RPMI7951 (cell line): Measurements from ENCODE around the gene ZCCHC24. TPM values are rescaled to one million over a fixed set of nuclear protein-coding genes. Genes with fewer than 3 reads are reported as not detected.
A peak's percentile ranks its signal among the peaks of the same experiment; 100 is the strongest.

Experiments used
- DNase-seq: peaks from one replicate; pipeline ENCODE4 v3.0.0-alpha.2; 2012; ENCODE audit warnings: low read depth
- total RNA-seq: library from RNA; depleted of rRNA; stranded (reverse); fragments of >200 nt; shearing (Covaris generic); gene quantifications from 2 replicates; pipeline ENCODE4 v1.2.3, GENCODE V29; 2014

The ZCCHC24 gene
- total RNA-seq, 1 experiment from 2014 or later = 21.0 TPM

DNA sequence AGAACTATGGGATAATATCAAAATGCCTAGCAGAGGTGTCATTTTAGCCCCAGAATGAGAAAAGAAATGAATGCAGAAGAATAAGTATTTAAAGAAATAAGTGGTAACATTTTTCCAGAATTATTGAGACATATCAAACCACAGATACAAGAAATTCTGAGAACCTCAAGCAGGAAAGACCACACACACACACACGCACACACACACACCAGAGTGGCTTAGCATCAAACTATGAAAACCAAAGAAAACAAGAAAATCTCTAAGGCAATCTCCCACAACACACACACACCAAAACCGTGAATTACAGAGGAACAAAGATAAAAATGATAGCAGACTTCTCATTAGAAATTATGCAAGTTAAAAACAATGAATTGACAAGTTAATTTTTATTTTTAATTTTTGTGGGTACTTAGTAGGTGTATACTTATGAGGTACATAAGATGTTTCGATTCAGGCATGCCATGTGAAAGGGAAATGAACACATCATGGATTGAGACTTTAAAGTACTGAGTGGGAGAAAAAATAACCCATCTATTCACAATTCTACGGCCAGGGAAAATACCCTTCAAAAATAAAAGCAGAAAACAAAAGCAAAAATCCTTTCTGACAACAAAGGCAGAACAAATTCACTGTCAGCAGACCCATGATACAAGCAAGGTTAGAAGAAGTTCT, 83.6 kb downstream of the ZCCHC24 start:
- DNase-seq = no peak

DNA sequence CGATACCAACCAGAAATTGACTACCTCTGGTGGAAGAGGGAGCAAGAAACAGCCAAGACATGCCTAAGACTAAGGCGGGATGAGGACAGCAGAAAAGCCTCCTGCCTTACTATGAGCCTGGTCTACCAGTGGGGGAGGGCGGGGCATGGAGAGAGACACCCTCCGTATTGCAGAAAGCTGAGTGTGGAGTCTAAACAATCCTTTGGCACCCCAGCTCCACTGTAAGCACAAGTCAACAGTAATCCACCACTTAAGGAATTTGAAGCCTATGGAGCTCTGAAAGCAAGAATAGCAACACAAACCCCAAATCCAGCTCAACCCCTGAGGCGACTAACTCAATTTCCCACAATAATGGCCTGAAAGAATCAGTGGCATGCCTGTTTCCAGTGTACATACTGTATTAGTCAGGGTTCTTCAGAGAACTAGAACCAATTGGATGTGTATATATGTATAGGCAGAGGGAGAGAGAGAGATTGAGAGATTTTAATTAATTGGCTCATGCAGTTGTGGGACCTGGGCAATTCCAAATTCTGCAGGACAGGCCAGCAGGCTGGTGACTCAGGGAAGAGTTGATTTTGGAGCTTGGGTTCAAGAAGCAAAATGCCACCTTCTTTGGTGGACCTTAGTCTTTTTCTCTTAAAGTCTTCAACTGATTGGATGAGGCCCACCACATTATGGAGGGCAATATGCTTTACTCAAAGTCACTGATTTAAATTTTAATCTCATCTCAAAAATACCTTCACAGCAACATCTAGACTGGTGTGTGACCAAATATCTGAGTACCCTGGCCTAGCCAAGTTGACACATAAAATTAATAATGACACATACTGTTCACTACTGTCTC, 84.7 kb downstream of the ZCCHC24 start:
- no peak for DNase-seq

DNA sequence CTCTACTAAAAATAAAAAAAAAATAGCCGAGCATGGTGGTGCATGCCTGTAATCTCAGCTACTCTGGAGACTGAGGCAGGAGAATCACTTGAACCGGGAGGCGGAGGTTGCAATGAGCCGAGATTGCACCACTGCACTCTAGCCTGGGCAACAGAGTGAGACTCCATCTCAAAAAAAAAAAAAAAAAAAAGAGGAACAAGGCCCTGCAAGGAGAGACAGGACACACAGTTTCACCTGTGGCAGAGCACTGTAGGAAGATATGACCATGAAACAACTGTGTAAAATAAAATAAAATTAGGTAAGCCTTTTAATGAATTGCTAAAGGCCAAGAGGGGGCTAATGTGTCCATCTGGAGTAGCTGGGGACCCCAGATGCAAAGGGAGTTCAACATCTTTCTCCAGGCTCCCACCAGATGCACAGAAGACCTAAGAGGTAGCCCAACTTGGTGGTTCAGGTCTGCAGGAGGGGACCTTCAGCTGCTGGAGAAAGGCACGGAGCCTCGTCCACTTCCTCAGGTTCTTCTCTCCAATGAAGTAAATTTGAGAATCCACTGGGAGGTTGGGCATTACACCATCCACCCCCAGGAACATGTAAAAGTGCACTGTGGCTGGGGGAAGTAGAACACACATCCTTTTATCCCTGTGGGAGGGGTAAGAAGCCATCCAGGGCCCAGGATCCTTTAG, 85.5 kb downstream of the ZCCHC24 start:
- no peak for DNase-seq

DNA sequence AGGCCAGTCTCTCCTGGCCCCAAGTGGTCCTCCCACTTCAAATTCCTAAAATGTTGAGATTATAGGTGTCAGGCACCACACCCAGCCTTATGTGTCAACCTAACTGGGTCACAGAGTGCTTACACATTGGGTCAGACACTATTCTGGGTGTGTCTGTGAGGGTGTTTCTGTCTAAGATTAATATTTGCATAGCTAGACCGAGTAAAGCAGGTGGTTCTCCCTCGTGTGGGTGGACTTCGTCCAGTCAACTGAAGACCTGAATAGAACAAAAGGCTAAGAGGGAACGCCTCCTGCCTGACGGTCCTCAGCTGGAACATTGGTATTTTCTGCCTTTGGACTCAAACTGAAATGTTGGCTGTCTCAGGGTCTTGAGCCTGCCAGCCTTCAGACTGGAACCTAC, 86.6 kb downstream of the ZCCHC24 start:
- no peak for DNase-seq

DNA sequence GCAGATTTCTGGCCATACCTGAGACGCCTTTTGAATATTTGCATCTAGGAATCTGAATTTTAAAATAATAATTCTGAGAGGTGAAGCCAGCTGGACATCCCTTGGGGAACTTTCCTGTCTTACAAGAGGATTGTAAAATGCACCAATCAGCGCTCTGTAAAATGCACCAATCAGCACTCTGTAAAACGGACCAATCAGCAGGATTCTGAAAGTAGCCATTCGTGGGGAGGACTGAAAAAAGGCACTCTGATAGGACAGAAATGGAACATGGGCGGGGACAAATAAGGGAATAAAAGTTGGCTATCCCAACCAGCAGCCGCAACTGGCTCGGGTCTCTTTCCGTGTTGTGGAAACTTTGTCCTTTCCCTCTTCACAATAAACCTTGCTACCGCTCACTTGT, 88.2 kb downstream of the ZCCHC24 start:
- DNase-seq = no peak

DNA sequence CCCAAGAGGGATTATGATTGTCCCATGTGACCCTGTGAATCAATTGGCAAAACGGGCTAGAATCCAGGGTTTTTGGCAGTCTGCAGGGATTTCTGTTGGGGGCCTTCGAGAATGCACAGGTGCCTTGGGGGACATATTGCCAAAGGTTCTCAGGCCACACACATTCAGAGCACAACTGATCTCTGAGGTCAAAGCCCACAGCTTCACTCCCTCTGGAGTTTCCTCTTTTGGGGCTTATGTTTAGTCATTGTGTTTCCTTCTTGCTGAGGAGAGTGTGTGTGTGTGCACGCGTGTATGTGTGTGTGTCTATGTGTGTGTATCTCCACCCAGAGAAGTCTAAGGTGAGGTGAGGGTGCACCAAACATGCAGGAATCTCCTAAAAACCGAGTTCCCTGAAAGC, 89.3 kb downstream of the ZCCHC24 start:
- DNase-seq = no peak

DNA sequence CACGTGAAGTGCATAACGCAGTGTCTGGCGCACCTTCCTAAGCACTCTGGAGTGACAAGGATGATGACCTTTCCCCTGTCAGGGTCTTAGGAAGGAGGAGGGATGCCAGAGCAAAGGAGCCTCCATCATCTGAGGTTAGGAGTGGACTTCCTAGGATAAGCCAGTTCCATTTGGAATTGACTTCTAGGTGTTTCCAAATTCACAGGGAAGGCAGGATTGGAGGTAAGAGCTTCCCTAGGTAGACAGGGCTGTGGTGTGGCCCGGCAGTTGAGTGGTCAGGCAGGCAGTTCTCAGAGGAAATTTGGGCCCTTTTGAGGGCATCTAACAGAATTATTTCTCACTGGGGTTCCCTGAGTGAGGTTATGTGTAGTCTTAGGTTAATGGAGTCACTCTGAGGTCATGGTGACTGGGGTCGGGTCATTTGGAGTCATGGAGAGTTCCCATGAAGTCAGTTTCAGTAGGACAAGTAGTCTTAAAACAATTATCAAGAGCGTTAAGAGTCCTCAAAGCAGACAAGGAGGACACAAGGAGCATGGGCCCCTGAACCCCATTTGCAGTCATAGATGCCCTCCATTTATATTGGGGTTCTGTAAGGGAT, 89.9 kb downstream of the ZCCHC24 start:
- no peak for DNase-seq

DNA sequence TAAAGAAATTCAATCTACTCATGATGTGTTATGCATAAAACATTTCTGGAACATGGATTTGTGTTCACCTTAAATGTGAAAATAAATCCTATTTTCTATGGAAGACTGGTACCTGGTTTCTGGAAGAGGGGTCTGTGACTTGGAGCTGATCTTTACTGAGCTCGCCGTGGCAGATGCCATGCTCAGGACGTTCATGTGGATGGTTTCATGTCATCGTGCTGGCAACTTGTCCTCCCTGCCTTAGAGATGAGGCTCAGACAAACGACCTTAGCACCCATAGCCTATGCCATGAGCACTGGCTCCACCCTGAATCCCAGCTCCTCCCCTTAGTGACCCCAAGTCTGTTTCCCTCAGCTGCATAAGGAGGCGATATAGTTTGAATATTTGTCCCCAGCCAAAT, 90.8 kb downstream of the ZCCHC24 start:
- DNase-seq = no peak

DNA sequence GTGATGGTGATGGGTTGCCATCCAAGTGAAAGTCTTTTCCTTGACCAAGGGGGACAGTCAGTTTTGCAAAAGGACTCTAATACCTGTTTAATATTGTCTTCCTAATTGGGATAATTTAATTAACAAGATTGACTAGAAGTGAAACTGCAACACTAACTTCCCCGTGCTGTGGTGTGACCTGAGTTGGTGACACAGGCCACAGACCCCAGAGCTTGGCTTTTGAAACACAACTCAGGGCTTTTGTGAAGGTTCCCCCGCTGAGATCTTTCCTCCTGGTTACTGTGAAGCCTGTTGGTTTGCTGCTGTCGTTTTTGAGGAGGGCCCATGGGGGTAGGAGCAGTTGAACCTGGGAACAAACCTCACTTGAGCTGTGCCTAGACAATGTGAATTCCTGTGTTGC, 91.3 kb downstream of the ZCCHC24 start:
- DNase-seq = no peak

DNA sequence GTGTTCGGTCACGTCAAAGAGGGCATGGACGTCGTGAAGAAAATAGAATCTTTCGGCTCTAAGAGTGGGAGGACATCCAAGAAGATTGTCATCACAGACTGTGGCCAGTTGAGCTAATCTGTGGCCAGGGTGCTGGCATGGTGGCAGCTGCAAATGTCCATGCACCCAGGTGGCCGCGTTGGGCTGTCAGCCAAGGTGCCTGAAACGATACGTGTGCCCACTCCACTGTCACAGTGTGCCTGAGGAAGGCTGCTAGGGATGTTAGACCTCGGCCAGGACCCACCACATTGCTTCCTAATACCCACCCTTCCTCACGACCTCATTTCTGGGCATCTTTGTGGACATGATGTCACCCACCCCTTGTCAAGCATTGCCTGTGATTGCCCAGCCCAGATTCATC, 91.7 kb downstream of the ZCCHC24 start:
- DNase-seq = no peak

DNA sequence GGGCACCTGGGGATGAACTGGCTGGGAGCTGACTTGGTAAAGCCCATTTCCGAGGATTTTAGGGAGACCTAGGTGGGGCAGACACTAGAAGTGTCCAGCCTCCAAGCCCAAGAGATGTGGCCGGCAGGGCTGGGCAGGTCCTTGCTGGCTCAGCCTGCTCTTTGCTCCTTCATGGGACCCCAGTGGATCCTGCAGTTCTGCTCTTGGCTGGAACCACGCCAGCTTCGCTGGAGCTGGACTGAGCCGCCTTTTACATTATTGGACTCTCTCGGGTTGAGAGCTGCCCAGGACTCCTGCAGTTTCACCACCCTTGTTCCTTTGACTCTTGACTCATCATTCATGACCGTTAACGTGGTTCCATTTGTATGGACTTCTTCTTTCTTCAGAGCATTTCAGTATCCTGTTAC, 92.4 kb downstream of the ZCCHC24 start:
- DNase-seq = no peak

DNA sequence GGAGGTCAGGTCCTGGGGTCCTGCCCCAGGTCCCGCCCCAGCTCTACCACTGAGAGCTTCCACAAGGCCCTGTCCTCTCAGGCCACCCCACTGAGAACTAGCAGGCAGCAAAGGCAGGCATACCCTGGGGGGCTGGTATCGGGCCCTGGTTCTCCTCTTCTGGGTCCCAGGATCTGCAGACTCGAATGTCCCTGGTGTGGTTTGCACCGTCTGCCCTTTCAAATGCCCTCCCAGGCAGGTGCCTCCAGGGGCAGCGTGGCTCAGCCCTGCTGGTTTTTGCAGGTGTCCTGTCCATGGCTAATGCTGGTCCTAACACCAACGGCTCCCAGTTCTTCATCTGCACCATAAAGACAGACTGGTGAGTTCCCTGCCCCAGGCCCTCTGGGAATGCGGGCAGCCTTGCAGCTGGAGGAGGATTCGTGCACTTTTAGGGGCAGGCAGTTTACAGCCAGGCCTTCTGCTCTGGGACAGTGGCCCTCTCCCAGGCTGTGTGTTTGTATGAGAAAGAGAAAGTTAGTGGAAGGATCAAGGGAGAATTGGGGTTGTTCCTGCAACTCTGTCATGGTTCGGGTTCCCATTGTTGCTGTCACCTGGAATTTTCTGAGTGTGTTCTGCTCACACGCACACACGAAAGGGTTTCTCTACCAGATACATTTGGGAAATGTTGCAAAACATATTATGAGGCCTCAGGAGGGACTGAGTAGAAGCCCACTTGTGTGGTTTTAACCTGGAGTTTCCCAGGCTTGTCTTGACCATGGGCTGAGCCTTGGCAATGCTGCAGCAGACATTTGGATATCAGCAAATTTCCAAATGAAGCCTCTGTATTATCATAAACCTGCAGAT, 93.2 kb downstream of the ZCCHC24 start:
- no peak for DNase-seq

DNA sequence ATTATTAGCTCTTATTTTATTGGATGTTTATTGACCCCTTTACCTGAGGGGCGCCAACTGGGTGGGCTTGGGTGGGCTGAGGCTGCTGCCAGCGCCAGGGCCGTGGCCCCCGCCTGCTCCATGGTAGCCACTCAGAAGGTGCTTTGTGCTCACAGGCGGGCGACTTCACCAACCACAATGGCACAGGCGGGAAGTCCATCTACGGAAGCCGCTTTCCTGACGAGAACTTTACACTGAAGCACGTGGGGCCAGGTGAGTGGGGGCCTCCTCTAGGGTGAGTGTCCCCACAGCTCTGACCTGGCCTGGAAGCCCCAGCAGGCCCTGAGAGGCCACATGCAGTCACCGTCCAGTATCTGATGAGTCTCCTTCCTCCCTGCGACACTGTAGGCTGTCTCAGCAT, 94.1 kb downstream of the ZCCHC24 start:
- DNase-seq = no peak

DNA sequence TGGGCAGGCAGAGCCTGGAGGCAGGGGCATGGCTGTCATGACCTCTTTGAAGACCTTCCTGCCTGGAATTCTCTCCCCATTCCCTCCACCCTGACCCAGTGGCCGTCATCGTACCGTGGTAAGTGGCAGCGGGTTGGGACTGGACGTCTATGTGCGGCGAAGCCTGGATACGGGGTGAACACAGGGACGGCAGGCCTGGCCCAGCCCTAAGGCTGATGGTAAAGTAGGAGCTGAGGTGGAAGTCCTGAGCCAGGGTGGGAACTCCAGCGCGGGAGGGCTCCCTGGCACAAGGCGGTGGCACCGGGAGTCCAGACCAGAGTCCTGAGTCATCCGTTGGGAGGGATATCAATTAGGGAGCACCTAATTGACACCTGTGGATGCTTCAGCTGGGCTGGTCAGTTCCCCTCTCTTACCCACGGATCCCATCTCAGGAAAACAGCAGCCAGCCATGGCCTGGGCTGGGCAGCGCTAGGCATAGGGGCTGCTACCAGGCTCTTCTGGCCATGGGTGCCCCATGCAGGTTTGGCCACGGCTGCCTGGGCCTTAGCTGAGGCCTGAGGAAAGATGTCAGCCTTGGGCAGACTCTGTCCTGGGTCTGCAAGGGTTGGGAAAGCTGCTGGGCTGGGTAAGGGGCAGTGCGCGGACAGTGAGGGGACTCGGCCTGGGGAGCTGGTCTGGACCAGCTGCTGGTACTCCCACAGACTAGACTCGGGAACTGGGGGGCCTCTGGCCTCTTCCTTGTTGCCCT, 94.8 kb downstream of the ZCCHC24 start:
- DNase-seq = no peak

DNA sequence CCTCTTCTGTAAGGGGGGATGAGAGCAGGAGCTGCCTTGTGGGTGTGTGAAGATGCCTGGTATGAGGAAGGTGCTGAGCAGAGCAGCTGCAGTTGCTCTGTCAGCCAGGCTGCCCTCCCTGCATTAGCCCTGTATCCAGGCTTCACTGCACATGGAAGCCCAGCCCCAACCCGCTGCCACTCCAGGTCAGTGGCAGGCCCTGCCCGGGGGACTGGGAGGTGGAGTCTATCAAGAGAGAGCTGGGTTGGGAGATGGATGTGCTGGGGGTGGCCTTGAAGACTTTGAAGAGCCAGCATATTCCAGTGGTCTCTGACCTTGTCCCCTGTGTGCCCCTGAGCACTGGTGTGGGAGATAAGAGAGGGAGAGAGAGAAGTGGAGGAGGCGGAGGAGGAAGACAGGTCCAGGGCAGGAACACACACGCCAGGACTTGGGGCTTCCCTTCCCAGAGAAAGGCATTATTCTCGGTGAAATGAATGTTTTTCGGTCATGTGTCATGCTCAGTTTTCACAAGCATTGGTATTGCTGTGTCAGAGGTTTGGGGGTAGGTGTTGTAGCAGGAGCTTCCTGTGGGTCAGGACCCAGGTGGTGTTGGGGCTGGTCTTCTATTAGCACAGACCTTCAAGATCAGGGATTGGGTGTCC, 95.5 kb downstream of the ZCCHC24 start:
- no peak for DNase-seq

DNA sequence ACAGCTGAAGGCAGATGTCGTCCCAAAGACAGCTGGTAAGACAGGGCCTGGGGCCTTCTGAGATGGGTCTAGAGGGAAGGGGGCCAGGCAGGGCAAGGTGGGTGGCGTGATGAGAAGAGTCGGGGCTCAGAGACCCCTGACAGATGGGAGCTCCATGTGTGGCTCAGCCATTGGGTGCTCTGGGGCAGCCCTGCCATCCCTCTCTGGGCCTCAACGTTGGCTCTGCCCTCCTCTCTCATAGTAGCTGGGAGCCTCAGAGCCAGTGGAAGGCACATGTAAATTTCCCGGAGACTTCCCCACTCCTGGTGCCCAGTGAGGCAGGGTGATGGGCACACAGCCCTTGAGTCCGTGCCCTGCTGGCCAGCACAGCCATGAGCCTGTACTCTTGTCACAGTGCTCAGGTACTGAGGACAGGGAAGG, 96.3 kb downstream of the ZCCHC24 start:
- DNase-seq = no peak

DNA sequence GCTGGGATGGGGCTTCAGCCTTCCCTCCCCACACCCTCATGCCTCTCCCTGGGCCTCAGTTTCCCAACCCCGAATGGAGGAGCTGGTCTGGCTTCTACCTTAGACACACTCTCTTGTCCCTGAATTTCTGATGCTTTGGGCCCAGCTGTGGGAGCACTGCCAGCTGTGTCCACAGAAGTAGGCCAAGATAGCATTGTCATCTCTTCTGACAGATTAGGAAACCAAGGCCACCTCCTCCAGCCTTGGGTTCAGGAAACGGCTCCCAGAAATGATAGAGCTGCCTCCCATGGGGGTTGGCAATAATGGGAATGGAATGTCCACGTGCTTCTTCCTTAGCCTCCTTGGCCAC, 96.8 kb downstream of the ZCCHC24 start:
- no peak for DNase-seq

DNA sequence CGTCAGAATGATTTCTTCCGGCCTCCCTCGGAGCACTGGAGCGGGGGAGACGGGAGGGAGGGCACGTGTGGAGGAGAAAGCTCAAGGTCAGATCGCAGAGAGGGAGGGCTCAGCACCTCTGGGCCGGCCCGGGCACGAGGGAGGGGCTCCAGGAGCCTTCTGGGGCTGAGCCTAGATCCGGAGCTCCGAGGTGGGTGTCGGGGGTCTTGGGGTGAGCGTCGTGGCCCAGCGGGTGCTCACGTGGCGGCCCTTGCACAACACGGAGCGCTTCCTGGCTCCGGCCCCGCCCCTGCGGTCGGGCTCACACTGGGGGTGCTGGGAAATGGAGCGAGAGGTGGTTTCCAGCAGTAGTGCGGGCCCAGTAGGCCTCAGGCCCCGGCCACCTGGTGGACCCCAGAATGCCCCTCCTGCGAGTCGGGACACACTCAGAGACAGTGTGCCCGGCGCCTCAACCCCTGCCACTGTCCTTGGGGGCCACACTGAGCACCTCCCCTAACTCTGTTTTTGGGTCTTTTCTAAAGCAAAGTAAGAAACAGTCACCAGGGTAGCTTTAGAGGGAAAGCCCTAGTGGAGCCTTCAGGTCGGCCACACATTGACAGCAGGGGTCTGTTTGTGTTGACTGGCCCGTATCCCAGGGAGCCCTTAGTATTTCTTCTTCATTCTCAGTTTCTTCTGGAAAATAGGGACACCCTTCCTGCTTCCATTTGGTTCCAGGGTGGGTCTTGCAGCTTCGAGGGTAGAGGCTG, 97.4 kb downstream of the ZCCHC24 start:
- peak; percentile 64 for DNase-seq

DNA sequence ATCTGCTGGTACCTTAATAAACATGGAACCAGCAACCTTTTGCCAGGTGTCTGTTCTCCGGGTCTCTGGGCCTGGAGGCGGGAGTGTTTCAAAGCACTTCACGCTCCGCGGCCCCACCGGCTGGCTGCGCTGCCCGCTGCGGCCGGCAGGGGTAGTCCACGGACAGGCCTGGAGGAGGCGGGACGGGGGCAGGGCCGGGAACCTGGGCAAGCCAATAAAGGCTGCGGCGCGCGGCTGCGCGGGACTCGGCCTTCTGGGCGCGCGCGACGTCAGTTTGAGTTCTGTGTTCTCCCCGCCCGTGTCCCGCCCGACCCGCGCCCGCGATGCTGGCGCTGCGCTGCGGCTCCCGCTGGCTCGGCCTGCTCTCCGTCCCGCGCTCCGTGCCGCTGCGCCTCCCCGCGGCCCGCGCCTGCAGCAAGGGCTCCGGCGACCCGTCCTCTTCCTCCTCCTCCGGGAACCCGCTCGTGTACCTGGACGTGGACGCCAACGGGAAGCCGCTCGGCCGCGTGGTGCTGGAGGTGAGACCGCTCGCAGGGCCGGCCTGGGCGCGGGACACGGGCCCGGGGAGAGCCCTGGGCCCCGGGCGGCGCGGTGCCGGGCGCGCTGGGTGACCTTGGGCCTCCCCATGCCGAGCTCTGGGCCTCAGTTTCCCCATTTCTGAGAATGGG, 98.1 kb downstream of the ZCCHC24 start, which contains the start of gene PPIF:
TSS of gene PPIF (plus strand) at position 244 of the 668 bp plus-strand sequence. CDS start at position 324, 80 bp downstream.
- DNase-seq = peak; percentile 86
